GM12878 (cell line): ENCODE results near the gene VSTM1. TPM values are rescaled to one million over a fixed set of nuclear protein-coding genes. Genes with fewer than 3 reads are reported as not detected.

Experiments
- CREM ChIP-seq: IDR thresholded peaks from 2 replicates; pipeline ENCODE4 v1.6.1; 2014; ENCODE audit warnings: antibody characterized with exemption, low read depth
- MTA3 ChIP-seq: IDR thresholded peaks from 2 replicates; pipeline ENCODE4 v1.6.1; 2012; ENCODE audit warnings: low read length, inconsistent platforms, borderline replicate concordance
- MXI1 ChIP-seq: fragments of 150-350 bp; IDR thresholded peaks from 2 replicates; pipeline ENCODE4 v1.6.1; 2011; ENCODE audit warnings: low read depth, mild to moderate bottlenecking, inconsistent platforms, low read length, improper control_type of control experiment
- MYC ChIP-seq: IDR thresholded peaks from 2 replicates; pipeline ENCODE4 v1.6.1; 2011; ENCODE audit warnings: mild to moderate bottlenecking, low read length, moderate library complexity, inconsistent platforms; ENCODE audit not compliant: insufficient read depth, insufficient replicate concordance, insufficient read length, severe bottlenecking
- NFIC ChIP-seq: IDR thresholded peaks from 2 replicates; pipeline ENCODE4 v1.6.1; 2012; ENCODE audit warnings: low read depth, mild to moderate bottlenecking, inconsistent platforms, low read length, moderate library complexity
- NFYA ChIP-seq: IDR thresholded peaks from 2 replicates; pipeline ENCODE4 v1.6.1; 2011; ENCODE audit warnings: low read depth, mild to moderate bottlenecking, low read length, improper control_type of control experiment, borderline replicate concordance
- NFYB ChIP-seq: IDR thresholded peaks from 2 replicates; pipeline ENCODE4 v1.6.1; 2011; ENCODE audit warnings: low read depth, mild to moderate bottlenecking, low read length, improper control_type of control experiment, moderate library complexity; ENCODE audit not compliant: insufficient read depth
- RB1 ChIP-seq: fragments of 450-650 bp; formaldehyde crosslinking; IDR thresholded peaks from 2 replicates; pipeline ENCODE4 v1.6.1; 2017; ENCODE audit warnings: mild to moderate bottlenecking, borderline replicate concordance
- RUNX3 ChIP-seq: IDR thresholded peaks from 2 replicates; pipeline ENCODE4 v1.6.1; 2012; ENCODE audit warnings: low read length, inconsistent platforms
- SP1 ChIP-seq: IDR thresholded peaks from one replicate; pipeline ENCODE4 v1.6.1; 2011; ENCODE audit warnings: low read depth, low read length
- SPI1 ChIP-seq: IDR thresholded peaks from 2 replicates; pipeline ENCODE4 v1.6.1; 2011; ENCODE audit warnings: low read depth, mild to moderate bottlenecking, low read length, moderate library complexity, borderline replicate concordance; ENCODE audit not compliant: insufficient read depth
- ZZZ3 ChIP-seq: IDR thresholded peaks from 2 replicates; pipeline ENCODE4 v1.6.1; 2011; ENCODE audit warnings: low read depth; ENCODE audit not compliant: control insufficient read depth, insufficient read length
- polyA plus RNA-seq, 11 experiments: library from polyadenylated mRNA; depleted of rRNA in 4 of 11; unstranded in 6 of 11; stranded (reverse) in 5 of 11; fragments of >200 nt; fragmentation: Nextera tagmentation in 4 of 11; fragmentation: Illumina TruSeq in 1 of 11; extraction: Ambion mirVana in 4 of 11; extraction: Trizol in 1 of 11; gene quantifications; 1 replicate in 1 of 11; 2 replicates in 10 of 11; pipeline versions ENCODE4 v1.2.1 to v1.2.3, GENCODE V29; 2011 to 2016; ENCODE audit warnings: inconsistent platforms in 2 of 11, missing spikeins in 2 of 11, low read depth in 1 of 11
- total RNA-seq, 4 experiments: library from RNA; depleted of rRNA in 3 of 4; stranded (reverse); fragments of >200 nt in 3 of 4; fragmentation: Illumina TruSeq in 1 of 4; extraction: Trizol in 1 of 4; gene quantifications; 2 replicates each; pipeline versions ENCODE4 v1.2.1 to v1.2.3, GENCODE V29; 2013 to 2021
- TF ChIP-seq, protein P1 (sequence below): fragments of 450-650 bp; formaldehyde crosslinking; IDR thresholded peaks from 2 replicates; pipeline ENCODE4 v1.4.0; 2022; ENCODE audit warnings: mild to moderate bottlenecking, moderate library complexity
- TF ChIP-seq, protein P2 (sequence below): IDR thresholded peaks from 2 replicates; pipeline ENCODE4 v1.6.1; 2012; ENCODE audit warnings: improper control_type of control experiment, low read depth, low read length; ENCODE audit not compliant: insufficient replicate concordance
- TF ChIP-seq, protein P3 (sequence below): IDR thresholded peaks from 2 replicates; pipeline ENCODE4 v1.6.1; 2012; ENCODE audit warnings: low read depth, low read length, improper control_type of control experiment
- TF ChIP-seq, protein P4 (sequence below): IDR thresholded peaks from 2 replicates; pipeline ENCODE4 v1.6.1; 2011; ENCODE audit warnings: low read depth, low read length, improper control_type of control experiment, borderline replicate concordance
- TF ChIP-seq, protein P5 (sequence below): fragments of 150-350 bp; IDR thresholded peaks from 2 replicates; pipeline ENCODE4 v1.6.1; 2014; ENCODE audit warnings: mild to moderate bottlenecking, low read depth, low read length

Gene VSTM1
- total and polyA plus RNA-seq, 10 of the 15 experiments (the other 5 are each of a cell fraction or from before 2014, with no cell fraction given) = not detected

DNA sequence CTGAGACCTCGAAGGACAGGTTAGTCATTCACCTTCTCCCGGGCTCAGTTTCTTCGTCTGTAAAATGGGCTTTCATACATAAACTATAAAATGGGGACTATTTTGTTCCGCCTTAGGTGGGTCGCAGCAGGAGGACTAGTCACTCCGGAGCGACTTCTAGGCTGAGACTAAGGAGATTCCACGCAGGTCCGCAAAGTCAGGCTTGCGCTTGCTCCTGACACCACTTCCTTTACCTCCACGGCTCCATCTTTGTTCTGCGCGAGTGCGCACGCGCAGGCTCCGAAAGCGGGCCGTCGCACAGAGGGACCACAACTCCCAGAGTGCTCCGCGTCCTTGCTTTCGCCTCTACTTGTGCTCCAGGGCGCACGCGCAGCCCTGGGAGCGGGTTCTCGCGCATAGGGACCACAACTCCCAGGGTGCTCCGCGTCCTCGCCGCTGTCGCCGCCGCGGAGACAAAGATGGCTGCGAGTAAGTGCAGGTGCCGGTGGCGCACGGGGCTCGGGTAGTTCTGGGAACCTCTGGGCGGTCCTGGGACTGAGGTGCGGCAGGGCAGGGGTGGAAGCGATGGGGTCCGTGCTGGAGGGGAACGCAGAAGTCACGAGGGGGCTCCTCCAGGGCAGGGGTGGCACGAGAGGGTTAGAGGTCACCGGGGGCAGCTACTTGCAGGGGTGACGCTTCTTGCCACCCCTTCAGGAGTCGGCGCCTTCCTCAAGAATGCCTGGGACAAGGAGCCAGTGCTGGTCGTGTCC, 38.9 kb upstream of the VSTM1 start, which contains the start of gene NDUFA3 (continued):
- no peak for TF ChIP-seq MTA3
- TF ChIP-seq, protein P1, sequence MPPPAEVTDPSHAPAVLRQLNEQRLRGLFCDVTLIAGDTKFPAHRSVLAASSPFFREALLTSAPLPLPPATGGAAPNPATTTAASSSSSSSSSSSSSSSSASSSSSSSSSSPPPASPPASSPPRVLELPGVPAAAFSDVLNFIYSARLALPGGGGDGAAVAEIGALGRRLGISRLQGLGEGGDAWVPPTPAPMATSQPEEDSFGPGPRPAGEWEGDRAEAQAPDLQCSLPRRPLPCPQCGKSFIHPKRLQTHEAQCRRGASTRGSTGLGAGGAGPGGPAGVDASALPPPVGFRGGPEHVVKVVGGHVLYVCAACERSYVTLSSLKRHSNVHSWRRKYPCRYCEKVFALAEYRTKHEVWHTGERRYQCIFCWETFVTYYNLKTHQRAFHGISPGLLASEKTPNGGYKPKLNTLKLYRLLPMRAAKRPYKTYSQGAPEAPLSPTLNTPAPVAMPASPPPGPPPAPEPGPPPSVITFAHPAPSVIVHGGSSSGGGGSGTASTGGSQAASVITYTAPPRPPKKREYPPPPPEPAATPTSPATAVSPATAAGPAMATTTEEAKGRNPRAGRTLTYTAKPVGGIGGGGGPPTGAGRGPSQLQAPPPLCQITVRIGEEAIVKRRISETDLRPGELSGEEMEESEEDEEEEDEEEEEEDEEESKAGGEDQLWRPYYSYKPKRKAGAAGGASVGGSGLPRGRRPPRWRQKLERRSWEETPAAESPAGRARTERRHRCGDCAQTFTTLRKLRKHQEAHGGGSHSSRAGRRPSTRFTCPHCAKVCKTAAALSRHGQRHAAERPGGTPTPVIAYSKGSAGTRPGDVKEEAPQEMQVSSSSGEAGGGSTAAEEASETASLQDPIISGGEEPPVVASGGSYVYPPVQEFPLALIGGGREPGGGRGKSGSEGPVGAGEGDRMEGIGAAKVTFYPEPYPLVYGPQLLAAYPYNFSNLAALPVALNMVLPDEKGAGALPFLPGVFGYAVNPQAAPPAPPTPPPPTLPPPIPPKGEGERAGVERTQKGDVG = no peak
- TF ChIP-seq CREM = peak; percentile 95
- TF ChIP-seq, protein P2, sequence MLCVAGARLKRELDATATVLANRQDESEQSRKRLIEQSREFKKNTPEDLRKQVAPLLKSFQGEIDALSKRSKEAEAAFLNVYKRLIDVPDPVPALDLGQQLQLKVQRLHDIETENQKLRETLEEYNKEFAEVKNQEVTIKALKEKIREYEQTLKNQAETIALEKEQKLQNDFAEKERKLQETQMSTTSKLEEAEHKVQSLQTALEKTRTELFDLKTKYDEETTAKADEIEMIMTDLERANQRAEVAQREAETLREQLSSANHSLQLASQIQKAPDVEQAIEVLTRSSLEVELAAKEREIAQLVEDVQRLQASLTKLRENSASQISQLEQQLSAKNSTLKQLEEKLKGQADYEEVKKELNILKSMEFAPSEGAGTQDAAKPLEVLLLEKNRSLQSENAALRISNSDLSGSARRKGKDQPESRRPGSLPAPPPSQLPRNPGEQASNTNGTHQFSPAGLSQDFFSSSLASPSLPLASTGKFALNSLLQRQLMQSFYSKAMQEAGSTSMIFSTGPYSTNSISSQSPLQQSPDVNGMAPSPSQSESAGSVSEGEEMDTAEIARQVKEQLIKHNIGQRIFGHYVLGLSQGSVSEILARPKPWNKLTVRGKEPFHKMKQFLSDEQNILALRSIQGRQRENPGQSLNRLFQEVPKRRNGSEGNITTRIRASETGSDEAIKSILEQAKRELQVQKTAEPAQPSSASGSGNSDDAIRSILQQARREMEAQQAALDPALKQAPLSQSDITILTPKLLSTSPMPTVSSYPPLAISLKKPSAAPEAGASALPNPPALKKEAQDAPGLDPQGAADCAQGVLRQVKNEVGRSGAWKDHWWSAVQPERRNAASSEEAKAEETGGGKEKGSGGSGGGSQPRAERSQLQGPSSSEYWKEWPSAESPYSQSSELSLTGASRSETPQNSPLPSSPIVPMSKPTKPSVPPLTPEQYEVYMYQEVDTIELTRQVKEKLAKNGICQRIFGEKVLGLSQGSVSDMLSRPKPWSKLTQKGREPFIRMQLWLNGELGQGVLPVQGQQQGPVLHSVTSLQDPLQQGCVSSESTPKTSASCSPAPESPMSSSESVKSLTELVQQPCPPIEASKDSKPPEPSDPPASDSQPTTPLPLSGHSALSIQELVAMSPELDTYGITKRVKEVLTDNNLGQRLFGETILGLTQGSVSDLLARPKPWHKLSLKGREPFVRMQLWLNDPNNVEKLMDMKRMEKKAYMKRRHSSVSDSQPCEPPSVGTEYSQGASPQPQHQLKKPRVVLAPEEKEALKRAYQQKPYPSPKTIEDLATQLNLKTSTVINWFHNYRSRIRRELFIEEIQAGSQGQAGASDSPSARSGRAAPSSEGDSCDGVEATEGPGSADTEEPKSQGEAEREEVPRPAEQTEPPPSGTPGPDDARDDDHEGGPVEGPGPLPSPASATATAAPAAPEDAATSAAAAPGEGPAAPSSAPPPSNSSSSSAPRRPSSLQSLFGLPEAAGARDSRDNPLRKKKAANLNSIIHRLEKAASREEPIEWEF = no peak
- no peak for TF ChIP-seq ZZZ3
- TF ChIP-seq RB1 = peak; percentile 33; the same call in 1 of the 2 replicates
- TF ChIP-seq, protein P3, sequence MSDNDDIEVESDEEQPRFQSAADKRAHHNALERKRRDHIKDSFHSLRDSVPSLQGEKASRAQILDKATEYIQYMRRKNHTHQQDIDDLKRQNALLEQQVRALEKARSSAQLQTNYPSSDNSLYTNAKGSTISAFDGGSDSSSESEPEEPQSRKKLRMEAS = 0 out of 2 replicates have a peak, but pooled peaks have one; percentile 50
- TF ChIP-seq MXI1 = peak; percentile 76
- no peak for TF ChIP-seq MYC
- TF ChIP-seq NFYA = no peak
- TF ChIP-seq, protein P4, sequence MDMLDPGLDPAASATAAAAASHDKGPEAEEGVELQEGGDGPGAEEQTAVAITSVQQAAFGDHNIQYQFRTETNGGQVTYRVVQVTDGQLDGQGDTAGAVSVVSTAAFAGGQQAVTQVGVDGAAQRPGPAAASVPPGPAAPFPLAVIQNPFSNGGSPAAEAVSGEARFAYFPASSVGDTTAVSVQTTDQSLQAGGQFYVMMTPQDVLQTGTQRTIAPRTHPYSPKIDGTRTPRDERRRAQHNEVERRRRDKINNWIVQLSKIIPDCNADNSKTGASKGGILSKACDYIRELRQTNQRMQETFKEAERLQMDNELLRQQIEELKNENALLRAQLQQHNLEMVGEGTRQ = no peak
- TF ChIP-seq NFYB = no peak
- TF ChIP-seq SP1 = no peak
- TF ChIP-seq SPI1 = no peak
- TF ChIP-seq, protein P5, sequence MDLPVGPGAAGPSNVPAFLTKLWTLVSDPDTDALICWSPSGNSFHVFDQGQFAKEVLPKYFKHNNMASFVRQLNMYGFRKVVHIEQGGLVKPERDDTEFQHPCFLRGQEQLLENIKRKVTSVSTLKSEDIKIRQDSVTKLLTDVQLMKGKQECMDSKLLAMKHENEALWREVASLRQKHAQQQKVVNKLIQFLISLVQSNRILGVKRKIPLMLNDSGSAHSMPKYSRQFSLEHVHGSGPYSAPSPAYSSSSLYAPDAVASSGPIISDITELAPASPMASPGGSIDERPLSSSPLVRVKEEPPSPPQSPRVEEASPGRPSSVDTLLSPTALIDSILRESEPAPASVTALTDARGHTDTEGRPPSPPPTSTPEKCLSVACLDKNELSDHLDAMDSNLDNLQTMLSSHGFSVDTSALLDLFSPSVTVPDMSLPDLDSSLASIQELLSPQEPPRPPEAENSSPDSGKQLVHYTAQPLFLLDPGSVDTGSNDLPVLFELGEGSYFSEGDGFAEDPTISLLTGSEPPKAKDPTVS = no peak
- no peak for TF ChIP-seq NFIC
- TF ChIP-seq RUNX3 = peak; percentile 51; the same call in 1 of the 2 replicates
